HEK293 (cell line): ENCODE results near the gene ULBP2.

Experiments
- FEZF1 ChIP-seq: fragments of 450-650 bp; formaldehyde crosslinking; IDR thresholded peaks from 2 replicates; pipeline ENCODE4 v1.5.1; 2016; ENCODE audit warnings: missing biosample characterization, missing genetic modification characterization
- HIC1 ChIP-seq: fragments of 450-650 bp; formaldehyde crosslinking; IDR thresholded peaks from 2 replicates; pipeline ENCODE4 v1.5.1; 2016; ENCODE audit warnings: missing biosample characterization, missing genetic modification characterization
- MEIS1 ChIP-seq: sonication (generic); formaldehyde crosslinking; IDR thresholded peaks from 2 replicates; pipeline ENCODE4 v1.8.1; 2022; ENCODE audit warnings: missing genetic modification reagents, mild to moderate bottlenecking, borderline replicate concordance
- OVOL3 ChIP-seq: fragments of 450-650 bp; formaldehyde crosslinking; IDR thresholded peaks from 2 replicates; pipeline ENCODE4 v1.5.1; 2016; ENCODE audit warnings: missing biosample characterization, missing genetic modification characterization
- ZBTB48 ChIP-seq: fragments of 450-650 bp; formaldehyde crosslinking; IDR thresholded peaks from 2 replicates; pipeline ENCODE4 v1.5.1; 2016; ENCODE audit warnings: missing biosample characterization, missing genetic modification characterization
- ZBTB8A ChIP-seq: fragments of 450-650 bp; formaldehyde crosslinking; IDR thresholded peaks from 2 replicates; pipeline ENCODE4 v1.5.1; 2016; ENCODE audit warnings: missing biosample characterization, missing genetic modification characterization
- ZNF114 ChIP-seq: fragments of 450-650 bp; formaldehyde crosslinking; IDR thresholded peaks from 2 replicates; pipeline ENCODE4 v1.5.0; 2017; ENCODE audit warnings: missing biosample characterization, missing genetic modification characterization
- ZNF121 ChIP-seq: fragments of 450-650 bp; formaldehyde crosslinking; IDR thresholded peaks from 2 replicates; pipeline ENCODE4 v1.5.1; 2016; ENCODE audit warnings: missing biosample characterization, missing genetic modification characterization
- ZNF133 ChIP-seq: fragments of 450-650 bp; formaldehyde crosslinking; IDR thresholded peaks from 2 replicates; pipeline ENCODE4 v1.5.1; 2016; ENCODE audit warnings: missing biosample characterization, missing genetic modification characterization
- ZNF146 ChIP-seq: fragments of 450-650 bp; formaldehyde crosslinking; IDR thresholded peaks from 2 replicates; pipeline ENCODE4 v1.5.1; 2016; ENCODE audit warnings: missing biosample characterization, missing genetic modification characterization
- ZNF292 ChIP-seq: fragments of 450-650 bp; formaldehyde crosslinking; IDR thresholded peaks from 2 replicates; pipeline ENCODE4 v1.5.1; 2016; ENCODE audit warnings: low read depth, missing biosample characterization, missing genetic modification characterization, borderline replicate concordance
- ZNF335 ChIP-seq: fragments of 450-650 bp; formaldehyde crosslinking; conservative IDR thresholded peaks from 2 replicates; pipeline ENCODE4 v1.5.1; 2016; ENCODE audit warnings: missing biosample characterization, missing genetic modification characterization
- ZNF350 ChIP-seq: fragments of 450-650 bp; formaldehyde crosslinking; IDR thresholded peaks from 2 replicates; pipeline ENCODE4 v1.5.0; 2017; ENCODE audit warnings: missing biosample characterization, mild to moderate bottlenecking, missing genetic modification characterization
- ZNF37A ChIP-seq: fragments of 450-650 bp; IDR thresholded peaks from 2 replicates; pipeline ENCODE4 v1.5.1; 2018; ENCODE audit warnings: missing biosample characterization, missing genetic modification characterization
- ZNF513 ChIP-seq: fragments of 450-650 bp; IDR thresholded peaks from 2 replicates; pipeline ENCODE4 v1.5.1; 2018; ENCODE audit warnings: missing biosample characterization, missing genetic modification characterization
- ZNF544 ChIP-seq: fragments of 450-650 bp; formaldehyde crosslinking; IDR thresholded peaks from 2 replicates; pipeline ENCODE4 v1.5.0; 2017; ENCODE audit warnings: missing biosample characterization, missing genetic modification characterization
- ZNF560 ChIP-seq: fragments of 450-650 bp; formaldehyde crosslinking; IDR thresholded peaks from 2 replicates; pipeline ENCODE4 v1.5.1; 2017; ENCODE audit warnings: missing biosample characterization, missing genetic modification characterization, borderline replicate concordance
- ZNF670 ChIP-seq: fragments of 450-650 bp; formaldehyde crosslinking; IDR thresholded peaks from 2 replicates; pipeline ENCODE4 v1.5.1; 2016; ENCODE audit warnings: missing biosample characterization, missing genetic modification characterization, low read depth
- ZNF843 ChIP-seq: fragments of 450-650 bp; formaldehyde crosslinking; IDR thresholded peaks from 2 replicates; pipeline ENCODE4 v1.5.1; 2016; ENCODE audit warnings: missing biosample characterization, missing genetic modification characterization
- TF ChIP-seq, protein P1 (sequence below): fragments of 450-650 bp; formaldehyde crosslinking; IDR thresholded peaks from 2 replicates; pipeline ENCODE4 v1.5.1; 2016; ENCODE audit warnings: missing biosample characterization, missing genetic modification characterization, borderline replicate concordance
- TF ChIP-seq, protein P2 (sequence below): fragments of 450-650 bp; formaldehyde crosslinking; IDR thresholded peaks from 2 replicates; pipeline ENCODE4 v1.5.1; 2016; ENCODE audit warnings: missing biosample characterization, missing genetic modification characterization
- TF ChIP-seq, protein P3 (sequence below): fragments of 450-650 bp; formaldehyde crosslinking; IDR thresholded peaks from 2 replicates; pipeline ENCODE4 v1.5.1; 2016; ENCODE audit warnings: missing biosample characterization, missing genetic modification characterization
- TF ChIP-seq, protein P4 (sequence below): fragments of 450-650 bp; formaldehyde crosslinking; IDR thresholded peaks from 2 replicates; pipeline ENCODE4 v1.5.1; 2016; ENCODE audit warnings: missing biosample characterization, missing genetic modification characterization
- TF ChIP-seq, protein P5 (sequence below): fragments of 450-650 bp; formaldehyde crosslinking; optimal IDR thresholded peaks from 2 replicates; pipeline ENCODE3; 2016; ENCODE audit warnings: missing biosample characterization, mild to moderate bottlenecking, missing genetic modification characterization

The ULBP2 gene

DNA sequence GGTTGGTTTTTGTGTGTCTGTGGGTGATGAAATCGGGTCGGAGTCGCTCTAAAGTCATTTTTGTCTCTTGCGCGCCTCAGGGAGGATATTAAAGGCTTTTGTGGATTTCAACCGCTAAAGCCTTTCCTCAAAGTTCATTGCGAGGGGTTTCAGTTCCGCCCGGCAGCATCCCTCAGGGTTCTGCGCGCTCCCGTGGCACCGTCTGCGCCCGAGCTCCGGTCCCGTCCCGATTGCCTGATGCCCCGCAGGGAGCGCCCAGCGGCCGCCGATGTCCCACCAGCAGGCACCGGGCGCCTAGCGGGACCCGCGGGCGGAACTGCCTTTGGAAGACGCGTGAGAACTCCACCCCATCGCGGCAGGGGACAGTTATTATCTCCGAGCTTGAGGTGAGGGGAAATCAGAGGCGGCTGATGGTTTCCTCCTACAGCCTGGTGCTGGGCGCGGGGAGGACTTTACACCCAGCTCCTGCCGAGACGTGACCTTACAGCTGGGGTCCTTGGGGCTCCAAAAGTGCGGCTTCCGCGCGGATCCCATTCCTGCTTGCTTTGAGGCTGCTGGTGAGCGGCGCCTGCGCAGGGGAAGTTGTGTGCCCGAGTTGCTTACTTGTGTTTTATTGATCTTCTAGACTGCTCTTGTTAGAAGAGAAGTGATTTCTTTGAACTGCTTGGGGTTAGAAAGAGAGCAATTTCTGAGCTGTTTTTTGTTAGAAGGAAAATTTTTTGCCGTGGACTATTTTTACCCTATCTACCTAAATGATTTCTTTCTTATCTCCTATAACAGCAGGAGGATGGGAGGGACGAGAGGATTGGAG, 49.1 kb downstream of the ULBP2 start (continued):
- TF ChIP-seq, protein P1, sequence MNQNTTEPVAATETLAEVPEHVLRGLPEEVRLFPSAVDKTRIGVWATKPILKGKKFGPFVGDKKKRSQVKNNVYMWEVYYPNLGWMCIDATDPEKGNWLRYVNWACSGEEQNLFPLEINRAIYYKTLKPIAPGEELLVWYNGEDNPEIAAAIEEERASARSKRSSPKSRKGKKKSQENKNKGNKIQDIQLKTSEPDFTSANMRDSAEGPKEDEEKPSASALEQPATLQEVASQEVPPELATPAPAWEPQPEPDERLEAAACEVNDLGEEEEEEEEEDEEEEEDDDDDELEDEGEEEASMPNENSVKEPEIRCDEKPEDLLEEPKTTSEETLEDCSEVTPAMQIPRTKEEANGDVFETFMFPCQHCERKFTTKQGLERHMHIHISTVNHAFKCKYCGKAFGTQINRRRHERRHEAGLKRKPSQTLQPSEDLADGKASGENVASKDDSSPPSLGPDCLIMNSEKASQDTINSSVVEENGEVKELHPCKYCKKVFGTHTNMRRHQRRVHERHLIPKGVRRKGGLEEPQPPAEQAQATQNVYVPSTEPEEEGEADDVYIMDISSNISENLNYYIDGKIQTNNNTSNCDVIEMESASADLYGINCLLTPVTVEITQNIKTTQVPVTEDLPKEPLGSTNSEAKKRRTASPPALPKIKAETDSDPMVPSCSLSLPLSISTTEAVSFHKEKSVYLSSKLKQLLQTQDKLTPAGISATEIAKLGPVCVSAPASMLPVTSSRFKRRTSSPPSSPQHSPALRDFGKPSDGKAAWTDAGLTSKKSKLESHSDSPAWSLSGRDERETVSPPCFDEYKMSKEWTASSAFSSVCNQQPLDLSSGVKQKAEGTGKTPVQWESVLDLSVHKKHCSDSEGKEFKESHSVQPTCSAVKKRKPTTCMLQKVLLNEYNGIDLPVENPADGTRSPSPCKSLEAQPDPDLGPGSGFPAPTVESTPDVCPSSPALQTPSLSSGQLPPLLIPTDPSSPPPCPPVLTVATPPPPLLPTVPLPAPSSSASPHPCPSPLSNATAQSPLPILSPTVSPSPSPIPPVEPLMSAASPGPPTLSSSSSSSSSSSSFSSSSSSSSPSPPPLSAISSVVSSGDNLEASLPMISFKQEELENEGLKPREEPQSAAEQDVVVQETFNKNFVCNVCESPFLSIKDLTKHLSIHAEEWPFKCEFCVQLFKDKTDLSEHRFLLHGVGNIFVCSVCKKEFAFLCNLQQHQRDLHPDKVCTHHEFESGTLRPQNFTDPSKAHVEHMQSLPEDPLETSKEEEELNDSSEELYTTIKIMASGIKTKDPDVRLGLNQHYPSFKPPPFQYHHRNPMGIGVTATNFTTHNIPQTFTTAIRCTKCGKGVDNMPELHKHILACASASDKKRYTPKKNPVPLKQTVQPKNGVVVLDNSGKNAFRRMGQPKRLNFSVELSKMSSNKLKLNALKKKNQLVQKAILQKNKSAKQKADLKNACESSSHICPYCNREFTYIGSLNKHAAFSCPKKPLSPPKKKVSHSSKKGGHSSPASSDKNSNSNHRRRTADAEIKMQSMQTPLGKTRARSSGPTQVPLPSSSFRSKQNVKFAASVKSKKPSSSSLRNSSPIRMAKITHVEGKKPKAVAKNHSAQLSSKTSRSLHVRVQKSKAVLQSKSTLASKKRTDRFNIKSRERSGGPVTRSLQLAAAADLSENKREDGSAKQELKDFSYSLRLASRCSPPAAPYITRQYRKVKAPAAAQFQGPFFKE = no peak
- TF ChIP-seq ZNF114 (tag by site-specific recombination) (no peak), ZNF121 (tag by site-specific recombination) (no peak), ZNF37A (tag by site-specific recombination) (no peak), FEZF1 (tag by site-specific recombination) (no peak), OVOL3 (tag by site-specific recombination) (no peak), ZNF146 (no peak), ZNF670 (tag by site-specific recombination) (no peak), MEIS1 (no peak), ZNF335 (tag by site-specific recombination) (peak; percentile 85), ZNF350 (tag by site-specific recombination) (no peak), ZBTB8A (tag by site-specific recombination) (peak; percentile 100), ZNF560 (no peak), ZNF513 (no peak), ZNF292 (tag by site-specific recombination) (no peak), ZNF843 (tag by site-specific recombination) (no peak), ZBTB48 (tag by site-specific recombination) (peak; percentile 97), ZNF133 (no peak), ZNF544 (tag by site-specific recombination) (no peak), HIC1 (tag by site-specific recombination) (peak; percentile 55; the same call in 1 of the 2 replicates)
- TF ChIP-seq, protein P2, sequence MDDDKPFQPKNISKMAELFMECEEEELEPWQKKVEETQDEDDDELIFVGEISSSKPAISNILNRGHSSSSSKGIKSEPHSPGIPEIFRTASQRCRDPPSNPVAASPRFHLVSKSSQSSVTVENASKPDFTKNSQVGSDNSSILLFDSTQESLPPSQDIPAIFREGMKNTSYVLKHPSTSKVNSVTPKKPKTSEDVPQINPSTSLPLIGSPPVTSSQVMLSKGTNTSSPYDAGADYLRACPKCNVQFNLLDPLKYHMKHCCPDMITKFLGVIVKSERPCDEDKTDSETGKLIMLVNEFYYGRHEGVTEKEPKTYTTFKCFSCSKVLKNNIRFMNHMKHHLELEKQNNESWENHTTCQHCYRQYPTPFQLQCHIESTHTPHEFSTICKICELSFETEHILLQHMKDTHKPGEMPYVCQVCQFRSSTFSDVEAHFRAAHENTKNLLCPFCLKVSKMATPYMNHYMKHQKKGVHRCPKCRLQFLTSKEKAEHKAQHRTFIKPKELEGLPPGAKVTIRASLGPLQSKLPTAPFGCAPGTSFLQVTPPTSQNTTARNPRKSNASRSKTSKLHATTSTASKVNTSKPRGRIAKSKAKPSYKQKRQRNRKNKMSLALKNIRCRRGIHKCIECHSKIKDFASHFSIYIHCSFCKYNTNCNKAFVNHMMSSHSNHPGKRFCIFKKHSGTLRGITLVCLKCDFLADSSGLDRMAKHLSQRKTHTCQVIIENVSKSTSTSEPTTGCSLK (tag by site-specific recombination) = no peak
- TF ChIP-seq, protein P3, sequence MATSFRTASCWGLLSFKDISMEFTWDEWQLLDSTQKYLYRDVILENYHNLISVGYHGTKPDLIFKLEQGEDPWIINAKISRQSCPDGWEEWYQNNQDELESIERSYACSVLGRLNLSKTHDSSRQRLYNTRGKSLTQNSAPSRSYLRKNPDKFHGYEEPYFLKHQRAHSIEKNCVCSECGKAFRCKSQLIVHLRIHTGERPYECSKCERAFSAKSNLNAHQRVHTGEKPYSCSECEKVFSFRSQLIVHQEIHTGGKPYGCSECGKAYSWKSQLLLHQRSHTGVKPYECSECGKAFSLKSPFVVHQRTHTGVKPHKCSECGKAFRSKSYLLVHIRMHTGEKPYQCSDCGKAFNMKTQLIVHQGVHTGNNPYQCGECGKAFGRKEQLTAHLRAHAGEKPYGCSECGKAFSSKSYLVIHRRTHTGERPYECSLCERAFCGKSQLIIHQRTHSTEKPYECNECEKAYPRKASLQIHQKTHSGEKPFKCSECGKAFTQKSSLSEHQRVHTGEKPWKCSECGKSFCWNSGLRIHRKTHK (tag by site-specific recombination) = no peak
- TF ChIP-seq, protein P4, sequence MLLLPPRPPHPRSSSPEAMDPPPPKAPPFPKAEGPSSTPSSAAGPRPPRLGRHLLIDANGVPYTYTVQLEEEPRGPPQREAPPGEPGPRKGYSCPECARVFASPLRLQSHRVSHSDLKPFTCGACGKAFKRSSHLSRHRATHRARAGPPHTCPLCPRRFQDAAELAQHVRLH (tag by site-specific recombination) = no peak
- TF ChIP-seq, protein P5, sequence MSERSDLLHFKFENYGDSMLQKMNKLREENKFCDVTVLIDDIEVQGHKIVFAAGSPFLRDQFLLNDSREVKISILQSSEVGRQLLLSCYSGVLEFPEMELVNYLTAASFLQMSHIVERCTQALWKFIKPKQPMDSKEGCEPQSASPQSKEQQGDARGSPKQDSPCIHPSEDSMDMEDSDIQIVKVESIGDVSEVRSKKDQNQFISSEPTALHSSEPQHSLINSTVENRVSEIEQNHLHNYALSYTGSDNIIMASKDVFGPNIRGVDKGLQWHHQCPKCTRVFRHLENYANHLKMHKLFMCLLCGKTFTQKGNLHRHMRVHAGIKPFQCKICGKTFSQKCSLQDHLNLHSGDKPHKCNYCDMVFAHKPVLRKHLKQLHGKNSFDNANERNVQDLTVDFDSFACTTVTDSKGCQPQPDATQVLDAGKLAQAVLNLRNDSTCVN (tag by site-specific recombination) = peak; percentile 89
